Choroid plexus epithelial cell (primary cell): ENCODE measurements around the gene DHX9.
A peak's percentile ranks its signal among the peaks of the same experiment; 100 is the strongest.
"Not testable (repeated sequence)": the region's sequence is repeated elsewhere in the genome, so short reads cannot be mapped to it uniquely, and the experiment has no call there.

Experiments used
- DNase-seq: peaks from one replicate; pipeline ENCODE4 v3.0.0-alpha.2; 2010; ENCODE audit warnings: low read depth
- H3K4me3 ChIP-seq: 2 replicates; pipeline ENCODE4 v1.5.1; 2011; ENCODE audit warnings: low read depth, mild to moderate bottlenecking, control low read depth, low read length, moderate library complexity
- TF ChIP-seq, protein P1 (sequence below): conservative IDR thresholded peaks from 2 replicates; pipeline ENCODE4 v1.5.1; 2011; ENCODE audit warnings: low read depth, mild to moderate bottlenecking, control low read depth, inconsistent platforms, low read length, moderate library complexity

Gene DHX9

DNA sequence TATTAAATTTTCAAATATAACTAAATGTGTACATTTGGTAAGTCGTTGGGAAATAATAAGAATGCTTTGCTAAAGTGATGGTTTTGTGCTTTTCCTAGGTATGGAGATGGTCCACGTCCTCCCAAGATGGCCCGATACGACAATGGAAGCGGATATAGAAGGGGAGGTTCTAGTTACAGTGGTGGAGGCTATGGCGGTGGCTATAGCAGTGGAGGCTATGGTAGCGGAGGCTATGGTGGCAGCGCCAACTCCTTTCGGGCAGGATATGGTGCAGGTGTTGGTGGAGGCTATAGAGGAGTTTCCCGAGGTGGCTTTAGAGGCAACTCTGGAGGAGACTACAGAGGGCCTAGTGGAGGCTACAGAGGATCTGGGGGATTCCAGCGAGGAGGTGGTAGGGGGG lies 47.8 kb downstream of the DHX9 start:
- DNase-seq = no peak
- TF ChIP-seq, protein P1, sequence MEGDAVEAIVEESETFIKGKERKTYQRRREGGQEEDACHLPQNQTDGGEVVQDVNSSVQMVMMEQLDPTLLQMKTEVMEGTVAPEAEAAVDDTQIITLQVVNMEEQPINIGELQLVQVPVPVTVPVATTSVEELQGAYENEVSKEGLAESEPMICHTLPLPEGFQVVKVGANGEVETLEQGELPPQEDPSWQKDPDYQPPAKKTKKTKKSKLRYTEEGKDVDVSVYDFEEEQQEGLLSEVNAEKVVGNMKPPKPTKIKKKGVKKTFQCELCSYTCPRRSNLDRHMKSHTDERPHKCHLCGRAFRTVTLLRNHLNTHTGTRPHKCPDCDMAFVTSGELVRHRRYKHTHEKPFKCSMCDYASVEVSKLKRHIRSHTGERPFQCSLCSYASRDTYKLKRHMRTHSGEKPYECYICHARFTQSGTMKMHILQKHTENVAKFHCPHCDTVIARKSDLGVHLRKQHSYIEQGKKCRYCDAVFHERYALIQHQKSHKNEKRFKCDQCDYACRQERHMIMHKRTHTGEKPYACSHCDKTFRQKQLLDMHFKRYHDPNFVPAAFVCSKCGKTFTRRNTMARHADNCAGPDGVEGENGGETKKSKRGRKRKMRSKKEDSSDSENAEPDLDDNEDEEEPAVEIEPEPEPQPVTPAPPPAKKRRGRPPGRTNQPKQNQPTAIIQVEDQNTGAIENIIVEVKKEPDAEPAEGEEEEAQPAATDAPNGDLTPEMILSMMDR = no peak
- no peak overlapping the region for H3K4me3 ChIP-seq

DNA sequence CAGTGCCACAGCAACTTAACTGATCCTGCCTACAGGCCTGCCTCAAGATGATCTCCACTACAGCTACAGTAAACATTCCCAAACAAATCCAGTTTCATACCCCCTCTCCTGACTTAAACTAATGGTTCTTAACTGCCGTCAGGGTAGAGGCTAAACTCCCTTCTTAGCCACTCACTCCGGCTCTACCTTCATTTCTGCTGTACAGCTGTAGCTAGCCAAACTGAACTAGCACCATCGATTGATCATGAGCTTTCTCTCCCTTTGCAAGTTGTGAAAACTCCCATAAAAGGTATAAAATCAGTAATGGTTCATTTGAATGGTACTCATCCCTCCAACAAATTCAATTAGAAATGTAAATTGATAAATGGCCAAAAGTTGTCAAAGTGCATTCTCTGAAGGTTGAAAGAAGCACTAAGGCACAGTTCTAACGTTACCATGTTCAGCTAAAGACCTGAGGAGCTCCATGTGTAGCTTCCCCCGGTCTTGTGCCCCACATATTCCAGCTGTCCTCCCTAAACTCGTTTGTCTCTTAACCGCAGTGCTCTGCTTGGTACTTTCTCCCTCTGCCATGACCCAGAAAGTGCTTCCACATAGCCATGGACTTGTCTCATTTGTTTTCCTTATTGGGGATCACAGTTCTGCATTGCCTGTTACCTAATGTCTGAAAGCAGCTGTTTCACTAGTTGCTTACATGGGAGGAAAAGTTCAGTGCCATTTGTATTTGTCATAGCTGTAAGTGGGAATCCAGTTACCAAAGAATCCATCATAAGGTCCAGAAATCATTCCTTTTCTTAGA lies 49.8 kb downstream of the DHX9 start:
- DNase-seq = peak; percentile 37
- H3K4me3 ChIP-seq = no peak overlapping the region
- TF ChIP-seq, protein P1 = no peak

DNA sequence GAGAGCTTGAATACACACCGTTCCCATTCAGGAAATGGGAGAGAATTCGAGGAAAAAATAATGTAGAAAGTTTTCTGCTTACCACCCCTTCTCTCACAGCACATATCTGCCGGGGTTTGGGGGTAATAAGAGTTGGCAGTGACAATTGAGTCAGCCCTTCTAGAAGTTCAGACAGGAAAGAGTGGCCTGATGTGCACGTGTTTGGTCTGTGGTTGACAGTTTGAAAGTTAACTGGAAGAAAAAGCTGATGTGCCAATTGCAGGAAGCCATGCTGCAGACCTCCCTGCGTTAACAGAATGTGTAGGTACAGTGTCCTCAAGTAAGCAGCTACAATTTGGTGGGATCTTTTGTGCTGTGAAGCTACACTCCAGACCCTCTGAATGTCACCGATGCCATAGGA lies 50.9 kb downstream of the DHX9 start:
- no peak for DNase-seq
- no peak overlapping the region for H3K4me3 ChIP-seq
- TF ChIP-seq, protein P1 = no peak

DNA sequence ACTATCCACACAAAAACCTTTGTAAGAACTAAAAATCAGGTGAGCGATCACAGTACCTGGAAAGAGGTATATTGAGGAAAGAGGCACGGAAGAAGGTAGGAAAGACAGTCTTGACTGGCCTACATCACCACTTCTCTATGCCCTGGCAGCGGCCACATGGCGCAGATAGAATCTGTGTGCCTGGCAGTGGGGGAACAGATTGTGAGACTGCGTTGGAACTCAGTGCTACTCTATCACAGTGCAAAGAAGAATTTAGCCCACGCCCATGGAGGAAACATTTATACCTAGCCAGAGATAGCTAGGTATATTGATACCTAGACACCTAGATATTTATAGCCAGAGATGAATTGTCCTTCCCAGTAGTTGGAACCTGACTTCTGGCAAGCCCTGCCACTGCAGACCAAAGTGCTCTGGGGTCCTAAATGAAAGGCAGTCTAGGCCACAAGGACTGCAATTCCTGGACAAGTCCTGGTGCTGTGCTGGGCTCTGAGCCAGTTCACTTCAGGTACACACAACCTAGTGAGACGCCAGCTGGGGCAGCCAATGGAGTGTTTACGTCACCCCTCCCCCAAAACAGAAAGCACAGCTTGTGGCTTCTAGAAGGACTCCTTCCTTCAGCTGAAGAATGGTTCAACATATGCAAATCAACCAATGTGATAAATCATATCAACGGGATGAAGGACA lies 51.9 kb downstream of the DHX9 start:
- H3K4me3 ChIP-seq = no peak overlapping the region
- no peak for DNase-seq
- TF ChIP-seq, protein P1 = no peak

DNA sequence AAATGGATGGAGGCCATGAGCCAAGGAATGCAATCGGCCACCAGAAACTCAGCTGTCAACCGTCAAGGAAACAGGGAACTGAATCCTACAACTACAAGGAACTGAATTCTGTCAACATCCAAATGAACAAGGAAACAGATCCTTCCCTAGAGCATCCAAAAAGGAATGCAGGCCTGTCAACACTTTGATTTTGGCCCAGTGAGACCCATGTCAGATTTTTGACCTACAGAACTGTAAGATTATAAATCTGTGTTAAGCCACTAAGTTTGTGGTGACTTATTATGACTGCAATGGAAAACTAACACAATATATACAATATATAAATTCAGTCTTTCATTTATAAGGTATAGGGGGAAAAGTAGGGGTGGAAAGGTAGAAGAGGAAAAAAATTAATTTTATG lies 58.5 kb downstream of the DHX9 start:
- no peak overlapping the region for H3K4me3 ChIP-seq
- TF ChIP-seq, protein P1 = no peak
- DNase-seq = no peak

DNA sequence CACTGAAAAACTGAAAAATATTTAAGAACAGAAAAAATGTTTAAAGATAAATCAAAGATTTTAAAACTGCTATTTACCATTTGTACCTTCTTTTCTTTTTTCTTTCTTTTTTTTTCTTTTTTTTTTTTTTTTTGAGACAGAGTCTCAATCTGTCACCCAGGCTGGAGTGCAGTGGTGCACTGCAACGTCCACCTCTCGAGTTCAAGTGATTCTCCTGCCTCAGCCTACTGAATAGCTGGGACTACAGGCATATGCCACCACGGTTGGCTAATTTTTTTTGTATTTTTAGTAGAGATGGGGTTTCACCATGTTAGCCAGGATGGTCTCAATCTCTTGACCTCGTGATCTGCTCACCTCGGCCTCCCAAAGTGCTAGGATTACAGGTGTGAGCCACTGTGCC lies 62.8 kb downstream of the DHX9 start:
- not testable (repeated sequence) for DNase-seq, H3K4me3 ChIP-seq

DNA sequence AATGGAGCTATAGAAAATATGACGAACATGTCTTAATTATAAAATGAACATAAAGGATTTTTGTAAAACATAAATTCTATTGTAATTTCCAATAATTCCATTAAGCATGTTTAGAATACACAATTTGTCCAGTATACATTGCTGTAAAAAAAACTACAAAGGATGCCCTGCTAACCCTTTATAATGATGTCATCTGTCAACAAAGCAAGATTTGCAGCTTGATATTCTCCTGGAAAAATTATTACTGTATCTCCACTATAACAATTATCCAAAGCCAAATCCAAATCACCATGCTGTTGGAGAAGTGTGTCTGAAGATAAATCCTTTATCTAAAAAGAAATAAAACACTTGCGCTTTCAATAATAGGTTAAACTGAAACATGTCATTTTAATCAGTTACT lies 66.2 kb downstream of the DHX9 start:
- no peak for DNase-seq
- TF ChIP-seq, protein P1 = no peak
- H3K4me3 ChIP-seq = no peak overlapping the region
